Sigmoid colon (tissue), 4 donors: ENCODE measurements around the gene MOB1A.

Source experiments
- CTCF ChIP-seq, 4 experiments: fragments of 450-650 bp in 3 of 4; fragments of 200-600 bp in 1 of 4; IDR thresholded peaks; one replicate each; pipeline ENCODE4 v1.5.1; 2016 to 2019; ENCODE audit warnings: antibody characterized with exemption in 4 of 4, mild to moderate bottlenecking in 3 of 4, moderate library complexity in 2 of 4
- EP300 ChIP-seq, 4 donors: sonication (generic); formaldehyde crosslinking; IDR thresholded peaks; one replicate each; pipeline ENCODE4 v1.6.1; 2017; ENCODE audit warnings: antibody characterized with exemption in 4 of 4
- POLR2A ChIP-seq, 2 donors: fragments of 450-650 bp; IDR thresholded peaks; one replicate each; pipeline ENCODE4 v1.6.1; 2016; ENCODE audit warnings: antibody characterized with exemption in 2 of 2, mild to moderate bottlenecking in 2 of 2, moderate library complexity in 2 of 2
- POLR2AphosphoS5 ChIP-seq, 4 donors: sonication (generic); formaldehyde crosslinking; IDR thresholded peaks; one replicate each; pipeline ENCODE4 v1.6.1; 2017; ENCODE audit warnings: antibody characterized with exemption in 4 of 4

GRCh38 chr2:74146929-74147726 lies 31.6 kb downstream of the MOB1A start:
- TF ChIP-seq CTCF (IDR thresholded peaks at IDR 0.05) (no peak), EP300 (IDR thresholded peaks at IDR 0.05) (no peak), POLR2AphosphoS5 (IDR thresholded peaks at IDR 0.05) (no peak), POLR2A (IDR thresholded peaks at IDR 0.05) (no peak)
